ENCODE measurements around the gene SCYGR2. TPM values are rescaled to one million over a fixed set of nuclear protein-coding genes. Genes with fewer than 3 reads are reported as not detected.
"Not testable (repeated sequence)": the region's sequence is repeated elsewhere in the genome, so short reads cannot be mapped to it uniquely, and the experiment has no call there.

Gene SCYGR2
- not detected in 2 replicates for total RNA-seq (2012; rRNA removed)

- not testable (repeated sequence) for H3K4me3 ChIP-seq (ENCODE audit: low read length); H3K4me1 ChIP-seq (ENCODE audit: control insufficient read depth, insufficient read depth, low read length); H3K9me3 ChIP-seq (replicated peaks; ENCODE audit: low read length); H3K36me3 ChIP-seq (ENCODE audit: insufficient read depth, low read length); H3K9ac ChIP-seq (ENCODE audit: low read depth, low read length); H3K4me2 ChIP-seq (ENCODE audit: low read length); H3K27me3 ChIP-seq (ENCODE audit: control insufficient read depth, insufficient read depth, low read length)
Measured at GRCh38 chr2:227598835-227599503, at the start of gene SCYGR2. Gene SCYGR2, plus strand, starts transcription at chr2:227598893. Its CDS starts 0 bp downstream, at chr2:227598893.

DNA sequence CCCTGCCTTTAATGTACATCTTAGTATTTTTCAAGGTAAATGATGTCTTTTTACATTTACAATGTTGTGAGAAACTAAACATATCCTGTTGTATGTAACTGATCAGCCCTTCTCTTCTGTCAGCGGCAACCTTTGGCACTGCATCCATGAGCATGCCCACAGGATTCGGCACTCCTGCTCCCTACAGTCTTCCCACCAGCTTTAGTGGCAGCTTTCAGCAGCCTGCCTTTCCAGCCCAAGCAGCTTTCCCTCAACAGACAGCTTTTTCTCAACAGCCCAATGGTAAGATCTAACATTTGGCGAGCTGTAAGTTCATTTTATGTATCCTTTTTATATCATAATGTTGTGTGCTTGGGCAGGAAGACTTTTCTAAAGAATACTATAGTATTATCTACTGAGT is 46.9 kb upstream of the SCYGR2 start:
- H3K4me1 ChIP-seq (ENCODE audit: control insufficient read depth, insufficient read depth, low read length) = no peaks in the 10 kb centered on the region
- H3K36me3 ChIP-seq (ENCODE audit: insufficient read depth, low read length) = peaks cover 69% of the 10 kb centered on the region
- H3K27me3 ChIP-seq (ENCODE audit: control insufficient read depth, insufficient read depth, low read length) = no peaks in the 10 kb centered on the region
- no peak overlapping the region for H3K4me2 ChIP-seq (ENCODE audit: low read length)
- no peak overlapping the region for H3K9ac ChIP-seq (ENCODE audit: low read depth, low read length)
- no peak overlapping the region for H3K4me3 ChIP-seq (ENCODE audit: low read length)
- no peaks in the 10 kb centered on the region for H3K9me3 ChIP-seq (replicated peaks; ENCODE audit: low read length)

DNA sequence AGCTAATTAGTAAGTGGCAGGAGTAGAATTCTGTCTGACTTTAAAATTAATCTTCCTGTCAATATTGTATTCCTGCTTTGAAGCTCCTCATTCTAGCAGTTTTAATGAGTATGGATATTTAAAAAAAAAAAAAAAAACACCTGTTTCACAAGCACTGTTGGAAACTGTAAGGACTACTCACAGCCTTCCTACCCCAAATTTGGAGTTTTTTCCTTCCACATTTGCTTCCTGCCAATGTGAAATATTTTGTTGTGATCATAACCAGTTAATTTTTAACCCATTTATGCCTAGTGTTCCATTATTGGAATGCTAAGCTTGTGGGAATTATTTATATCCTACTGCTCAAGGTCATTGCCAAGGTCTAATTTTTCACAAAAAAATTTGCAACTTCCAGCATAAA is 36.1 kb upstream of the SCYGR2 start:
- peaks cover 26% of the 10 kb centered on the region for H3K36me3 ChIP-seq (ENCODE audit: insufficient read depth, low read length)
- H3K4me1 ChIP-seq (ENCODE audit: control insufficient read depth, insufficient read depth, low read length) = no peaks in the 10 kb centered on the region
- H3K9me3 ChIP-seq (replicated peaks; ENCODE audit: low read length) = no peaks in the 10 kb centered on the region
- no peak overlapping the region for H3K4me2 ChIP-seq (ENCODE audit: low read length)
- H3K9ac ChIP-seq (ENCODE audit: low read depth, low read length) = no peak overlapping the region
- no peaks in the 10 kb centered on the region for H3K27me3 ChIP-seq (ENCODE audit: control insufficient read depth, insufficient read depth, low read length)
- no peak overlapping the region for H3K4me3 ChIP-seq (ENCODE audit: low read length)

- Histone ChIP-seq H3K9me3 (replicated peaks; ENCODE audit: low read length) (no peaks in the 10 kb centered on the region), H3K4me1 (ENCODE audit: control insufficient read depth, insufficient read depth, low read length) (no peaks in the 10 kb centered on the region), H3K36me3 (ENCODE audit: insufficient read depth, low read length) (peaks cover 18% of the 10 kb centered on the region), H3K27me3 (ENCODE audit: control insufficient read depth, insufficient read depth, low read length) (no peaks in the 10 kb centered on the region), H3K4me2 (ENCODE audit: low read length) (no peak overlapping the region), H3K4me3 (ENCODE audit: low read length) (no peak overlapping the region), H3K9ac (ENCODE audit: low read depth, low read length) (no peak overlapping the region)
Measured at GRCh38 chr2:227565080-227565479, 33.6 kb upstream of the SCYGR2 start.

GRCh38 chr2:227566012-227566411 is 32.7 kb upstream of the SCYGR2 start:
- Histone ChIP-seq H3K9ac (ENCODE audit: low read depth, low read length) (no peak overlapping the region), H3K9me3 (replicated peaks; ENCODE audit: low read length) (no peaks in the 10 kb centered on the region), H3K27me3 (ENCODE audit: control insufficient read depth, insufficient read depth, low read length) (no peaks in the 10 kb centered on the region), H3K4me1 (ENCODE audit: control insufficient read depth, insufficient read depth, low read length) (no peaks in the 10 kb centered on the region), H3K36me3 (ENCODE audit: insufficient read depth, low read length) (peaks cover 15% of the 10 kb centered on the region), H3K4me3 (ENCODE audit: low read length) (no peak overlapping the region), H3K4me2 (ENCODE audit: low read length) (no peak overlapping the region)

GRCh38 chr2:227568852-227569169 is 29.9 kb upstream of the SCYGR2 start:
- no peaks in the 10 kb centered on the region for H3K4me1 ChIP-seq (ENCODE audit: control insufficient read depth, insufficient read depth, low read length)
- H3K36me3 ChIP-seq (ENCODE audit: insufficient read depth, low read length) = peaks cover 4% of the 10 kb centered on the region
- no peaks in the 10 kb centered on the region for H3K9me3 ChIP-seq (replicated peaks; ENCODE audit: low read length)
- no peaks in the 10 kb centered on the region for H3K27me3 ChIP-seq (ENCODE audit: control insufficient read depth, insufficient read depth, low read length)
- H3K4me2 ChIP-seq (ENCODE audit: low read length) = no peak overlapping the region
- no peak overlapping the region for H3K9ac ChIP-seq (ENCODE audit: low read depth, low read length)
- no peak overlapping the region for H3K4me3 ChIP-seq (ENCODE audit: low read length)

- Histone ChIP-seq H3K36me3 (ENCODE audit: insufficient read depth, low read length) (no peaks in the 10 kb centered on the region), H3K27me3 (ENCODE audit: control insufficient read depth, insufficient read depth, low read length) (no peaks in the 10 kb centered on the region), H3K4me3 (ENCODE audit: low read length) (no peak overlapping the region), H3K9ac (ENCODE audit: low read depth, low read length) (no peak overlapping the region), H3K9me3 (replicated peaks; ENCODE audit: low read length) (no peaks in the 10 kb centered on the region), H3K4me2 (ENCODE audit: low read length) (no peak overlapping the region), H3K4me1 (ENCODE audit: control insufficient read depth, insufficient read depth, low read length) (no peaks in the 10 kb centered on the region)
Measured at GRCh38 chr2:227570615-227571014, 28.1 kb upstream of the SCYGR2 start.

GRCh38 chr2:227576110-227576509 is 22.6 kb upstream of the SCYGR2 start:
- Histone ChIP-seq H3K9ac (ENCODE audit: low read depth, low read length) (no peak overlapping the region), H3K4me3 (ENCODE audit: low read length) (no peak overlapping the region), H3K4me2 (ENCODE audit: low read length) (no peak overlapping the region), H3K27me3 (ENCODE audit: control insufficient read depth, insufficient read depth, low read length) (no peaks in the 10 kb centered on the region), H3K4me1 (ENCODE audit: control insufficient read depth, insufficient read depth, low read length) (no peaks in the 10 kb centered on the region), H3K36me3 (ENCODE audit: insufficient read depth, low read length) (no peaks in the 10 kb centered on the region), H3K9me3 (replicated peaks; ENCODE audit: low read length) (no peaks in the 10 kb centered on the region)

- H3K4me2 ChIP-seq (ENCODE audit: low read length) = no peak overlapping the region
Measured at GRCh38 chr2:227576812-227577211, 21.9 kb upstream of the SCYGR2 start.

DNA sequence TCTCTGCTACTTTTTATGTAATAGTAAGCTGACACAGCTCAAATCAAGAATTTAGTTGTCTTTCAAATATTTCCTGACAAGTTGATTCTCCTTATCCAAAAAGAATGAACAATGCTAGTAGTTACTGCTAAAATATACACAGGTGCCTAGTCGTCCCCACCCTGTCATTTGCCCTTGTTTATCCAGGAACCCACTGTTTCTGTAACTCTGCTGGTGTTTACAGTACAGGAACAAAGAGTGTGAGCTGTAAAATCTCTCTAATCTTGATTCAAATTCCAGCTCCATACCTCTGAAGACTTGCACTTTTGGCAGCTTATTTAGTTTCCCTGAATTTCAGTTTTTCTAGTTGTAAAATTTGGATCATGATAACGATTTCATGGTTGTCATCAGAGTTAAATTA is 21.1 kb upstream of the SCYGR2 start:
- no peak overlapping the region for H3K9ac ChIP-seq (ENCODE audit: low read depth, low read length)
- no peaks in the 10 kb centered on the region for H3K36me3 ChIP-seq (ENCODE audit: insufficient read depth, low read length)
- H3K4me2 ChIP-seq (ENCODE audit: low read length) = no peak overlapping the region
- peaks cover 3% of the 10 kb centered on the region for H3K9me3 ChIP-seq (replicated peaks; ENCODE audit: low read length)
- no peaks in the 10 kb centered on the region for H3K27me3 ChIP-seq (ENCODE audit: control insufficient read depth, insufficient read depth, low read length)
- no peaks in the 10 kb centered on the region for H3K4me1 ChIP-seq (ENCODE audit: control insufficient read depth, insufficient read depth, low read length)
- H3K4me3 ChIP-seq (ENCODE audit: low read length) = no peak overlapping the region

More at GRCh38 chr2:227576812-227577211, 21.9 kb upstream of the SCYGR2 start:
- no peak overlapping the region for H3K4me3 ChIP-seq (ENCODE audit: low read length)
- H3K27me3 ChIP-seq (ENCODE audit: control insufficient read depth, insufficient read depth, low read length) = no peaks in the 10 kb centered on the region
- no peaks in the 10 kb centered on the region for H3K9me3 ChIP-seq (replicated peaks; ENCODE audit: low read length)
- H3K4me1 ChIP-seq (ENCODE audit: control insufficient read depth, insufficient read depth, low read length) = no peaks in the 10 kb centered on the region
- no peak overlapping the region for H3K9ac ChIP-seq (ENCODE audit: low read depth, low read length)
- no peaks in the 10 kb centered on the region for H3K36me3 ChIP-seq (ENCODE audit: insufficient read depth, low read length)

DNA sequence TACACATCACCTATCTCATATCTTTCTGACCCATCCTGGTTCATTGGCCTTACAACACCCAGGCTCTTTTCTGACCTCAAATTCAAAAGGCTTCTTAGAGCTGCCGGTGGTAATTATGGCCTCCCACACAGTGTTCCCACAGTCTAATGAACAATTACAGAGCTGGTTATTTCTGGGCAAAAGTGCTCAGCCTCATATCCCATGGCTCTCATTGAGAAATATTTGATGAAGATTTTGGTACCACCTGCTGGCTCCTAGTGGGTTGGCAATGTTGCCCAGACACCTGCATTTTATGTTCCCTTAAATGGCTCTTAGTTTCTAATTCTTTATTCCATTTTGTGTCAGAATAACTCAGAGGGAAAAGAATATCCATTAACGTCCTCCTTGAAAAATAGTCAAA is 20.1 kb upstream of the SCYGR2 start:
- Histone ChIP-seq H3K4me3 (ENCODE audit: low read length) (no peak overlapping the region), H3K9me3 (replicated peaks; ENCODE audit: low read length) (peaks cover 3% of the 10 kb centered on the region), H3K27me3 (ENCODE audit: control insufficient read depth, insufficient read depth, low read length) (no peaks in the 10 kb centered on the region), H3K36me3 (ENCODE audit: insufficient read depth, low read length) (no peaks in the 10 kb centered on the region), H3K4me2 (ENCODE audit: low read length) (no peak overlapping the region), H3K9ac (ENCODE audit: low read depth, low read length) (no peak overlapping the region), H3K4me1 (ENCODE audit: control insufficient read depth, insufficient read depth, low read length) (no peaks in the 10 kb centered on the region)

- no peaks in the 10 kb centered on the region for H3K36me3 ChIP-seq (ENCODE audit: insufficient read depth, low read length)
- H3K9ac ChIP-seq (ENCODE audit: low read depth, low read length) = no peak overlapping the region
- no peak overlapping the region for H3K4me3 ChIP-seq (ENCODE audit: low read length)
- H3K4me2 ChIP-seq (ENCODE audit: low read length) = no peak overlapping the region
- H3K27me3 ChIP-seq (ENCODE audit: control insufficient read depth, insufficient read depth, low read length) = no peaks in the 10 kb centered on the region
- peaks cover 3% of the 10 kb centered on the region for H3K9me3 ChIP-seq (replicated peaks; ENCODE audit: low read length)
- H3K4me1 ChIP-seq (ENCODE audit: control insufficient read depth, insufficient read depth, low read length) = no peaks in the 10 kb centered on the region
Measured at GRCh38 chr2:227579791-227580190, 18.9 kb upstream of the SCYGR2 start.

Data from skeletal muscle satellite cell (primary cell).